NK-92 (cell line): ENCODE data around the gene DMKN.

ENCODE experiments used
- DNase-seq: peaks from one replicate; lab custom pipeline; 2025; ENCODE audit not compliant: unreplicated experiment; lab: John Stamatoyannopoulos, UW

The DMKN gene

DNA sequence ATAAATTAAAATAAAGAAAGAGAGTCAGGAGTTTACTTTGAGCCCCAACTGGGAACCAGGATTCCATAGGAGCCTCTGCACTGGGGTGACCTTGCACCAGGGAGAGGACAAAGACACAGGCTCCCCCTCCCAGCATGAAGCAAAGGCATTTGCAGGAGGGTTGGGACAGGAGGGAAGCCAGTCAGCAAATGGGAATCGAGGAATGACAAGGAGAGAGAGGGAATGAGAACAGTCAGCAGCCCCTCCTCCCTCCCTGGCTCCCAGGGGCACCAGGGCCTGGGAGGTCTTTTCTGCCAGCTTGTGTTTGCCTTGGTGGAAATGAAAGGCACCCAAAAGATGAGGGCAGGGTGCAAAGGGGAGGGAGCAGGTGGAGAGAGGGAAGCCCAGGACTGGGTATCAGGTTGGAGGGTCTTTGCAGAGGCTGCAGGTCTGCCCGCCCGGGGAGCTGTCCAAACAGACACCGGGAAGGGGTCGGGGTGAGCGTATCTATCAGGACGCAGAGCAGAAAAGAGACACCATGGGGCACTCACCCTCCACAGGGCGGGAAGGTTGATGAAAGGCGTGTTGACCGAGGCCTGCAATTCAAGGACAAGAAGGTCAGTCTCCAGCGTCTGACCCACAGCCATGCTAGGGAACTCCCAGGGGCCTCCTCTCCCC, 10.9 kb upstream of the DMKN start:
- DNase-seq: no peak

DNA sequence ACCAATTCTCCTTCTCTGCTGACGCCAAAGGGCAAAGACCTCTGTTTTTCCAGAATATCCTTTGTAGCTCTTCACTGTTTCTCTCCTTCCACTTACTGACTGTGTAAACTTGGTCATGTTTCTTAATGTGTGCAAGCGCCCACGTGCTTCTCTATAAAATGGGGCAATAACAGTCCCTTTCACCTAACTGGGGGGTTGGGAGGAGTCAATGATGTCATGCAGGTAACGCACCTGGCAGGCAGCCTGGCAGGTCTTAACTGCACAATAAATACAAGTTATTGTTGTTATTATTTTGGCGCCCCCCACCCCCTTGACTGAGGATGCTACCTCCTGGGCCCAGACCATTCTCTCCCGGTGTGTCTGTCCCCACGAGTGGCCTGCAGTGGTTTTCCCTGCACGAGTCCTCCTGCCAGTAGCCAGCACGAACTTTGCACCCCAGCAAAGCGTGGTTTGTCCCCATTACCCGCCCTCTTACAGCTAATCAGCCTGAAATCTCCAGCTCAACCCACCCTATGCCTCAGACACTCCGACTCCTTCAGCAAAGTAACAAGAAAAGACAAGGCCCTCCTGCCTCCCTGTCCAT, 9.4 kb upstream of the DMKN start:
- no peak for DNase-seq

DNA sequence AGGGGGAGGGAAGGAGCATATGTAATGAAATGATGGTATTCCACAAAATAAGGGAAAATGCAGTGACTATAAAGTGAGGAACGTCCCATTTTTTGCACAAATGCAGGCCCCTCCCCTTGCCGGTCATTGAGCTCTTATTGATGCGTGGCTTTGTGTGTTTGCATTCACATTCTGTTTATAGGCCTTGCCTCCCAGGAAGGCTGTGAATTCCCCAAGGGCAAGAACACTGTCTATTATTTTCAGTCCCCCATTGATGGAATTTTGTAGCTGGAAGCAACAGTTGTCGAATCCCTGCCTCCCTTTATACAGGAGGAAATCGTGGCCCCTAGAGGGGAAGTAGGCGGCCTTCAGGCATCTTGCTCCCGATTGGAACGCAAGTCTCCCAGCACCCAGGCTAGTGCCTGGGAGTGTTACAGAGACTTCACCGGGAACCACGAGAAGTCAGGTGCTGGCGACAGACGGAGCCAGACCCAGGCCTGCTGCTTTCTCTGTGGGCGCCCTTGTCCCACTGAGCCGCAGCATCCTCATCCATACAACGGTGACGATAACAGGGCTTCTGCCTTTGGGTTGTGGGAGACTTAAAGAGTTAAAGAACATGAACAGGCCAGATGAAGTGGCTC, 7.8 kb upstream of the DMKN start:
- DNase-seq: no peak

DNA sequence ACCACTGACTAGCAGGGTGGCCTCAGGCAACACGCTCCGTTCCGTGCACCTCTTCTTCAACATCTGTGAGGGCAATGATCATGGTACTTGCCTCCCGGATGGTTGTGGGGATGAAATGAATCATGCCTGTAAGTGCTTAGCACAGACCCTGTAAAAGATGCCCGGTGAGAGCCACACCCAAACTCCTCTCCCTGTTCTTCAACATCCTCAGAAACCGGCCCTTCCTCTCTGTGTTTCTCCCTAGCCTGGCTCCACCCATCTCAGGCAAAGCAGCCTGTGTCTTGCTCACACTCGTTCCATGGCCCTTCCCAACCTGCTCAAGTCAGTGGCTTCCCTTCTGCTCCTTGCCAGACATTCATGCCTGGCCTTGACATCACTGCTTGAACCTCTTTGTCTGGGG, 5.8 kb upstream of the DMKN start:
- DNase-seq: no peak

DNA sequence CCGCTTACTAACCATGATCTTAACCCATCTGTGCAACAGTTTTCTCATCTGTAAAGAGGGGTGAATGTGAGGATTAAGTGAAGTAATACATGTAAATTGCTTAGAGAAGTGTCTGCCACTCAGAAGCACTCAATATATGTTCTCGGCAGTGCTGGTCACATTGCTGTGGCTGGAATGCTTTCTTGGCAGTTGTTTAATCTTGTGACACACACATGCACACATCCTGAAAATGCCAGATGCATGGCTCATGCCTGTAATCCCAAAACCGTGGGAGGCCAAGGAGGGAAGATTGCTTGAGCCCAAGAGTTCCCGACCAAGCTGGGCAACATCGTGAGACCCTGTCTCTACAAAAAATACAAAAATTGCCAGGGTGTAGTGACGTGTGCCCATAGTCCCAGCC, 4.9 kb upstream of the DMKN start:
- DNase-seq: no peak

DNA sequence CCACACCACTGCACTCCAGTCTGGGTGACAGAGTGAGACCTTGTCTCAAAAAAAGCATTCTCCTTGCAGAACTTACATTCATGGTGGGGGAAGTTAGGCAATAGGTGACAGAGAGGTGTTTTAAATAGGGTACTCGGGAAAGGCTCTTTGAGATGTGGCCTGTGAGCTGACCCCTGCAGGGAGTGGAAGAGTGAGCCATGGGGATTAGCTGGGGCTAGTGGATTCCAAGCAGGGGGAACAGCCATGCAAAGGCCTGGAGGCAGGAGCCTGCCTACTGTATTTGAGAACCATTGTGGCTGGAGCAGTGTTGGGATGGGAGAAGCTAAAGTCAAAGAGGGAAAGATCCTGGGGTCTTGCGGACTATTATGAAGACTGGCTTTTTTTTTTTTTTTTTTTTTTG, 3.9 kb upstream of the DMKN start:
- DNase-seq: no peak

DNA sequence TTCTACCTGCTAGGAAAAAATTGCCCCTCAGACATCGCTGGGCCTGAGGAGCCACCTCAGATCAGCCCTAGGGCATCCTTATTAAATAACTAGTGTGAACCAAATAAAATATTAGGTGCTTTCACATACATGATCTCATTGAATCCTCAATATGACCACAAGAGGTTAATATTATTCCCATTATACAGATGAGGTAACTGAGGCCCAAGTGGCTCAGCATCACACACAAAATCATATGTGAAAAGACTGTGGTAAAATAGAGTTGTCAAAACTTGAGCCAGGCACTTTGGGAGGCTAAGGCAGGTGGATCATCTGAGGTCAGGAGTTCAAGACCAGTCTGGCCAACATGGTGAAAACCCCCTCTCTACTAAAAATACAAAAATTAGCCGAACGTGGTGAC, 2.9 kb upstream of the DMKN start:
- no peak for DNase-seq

DNA sequence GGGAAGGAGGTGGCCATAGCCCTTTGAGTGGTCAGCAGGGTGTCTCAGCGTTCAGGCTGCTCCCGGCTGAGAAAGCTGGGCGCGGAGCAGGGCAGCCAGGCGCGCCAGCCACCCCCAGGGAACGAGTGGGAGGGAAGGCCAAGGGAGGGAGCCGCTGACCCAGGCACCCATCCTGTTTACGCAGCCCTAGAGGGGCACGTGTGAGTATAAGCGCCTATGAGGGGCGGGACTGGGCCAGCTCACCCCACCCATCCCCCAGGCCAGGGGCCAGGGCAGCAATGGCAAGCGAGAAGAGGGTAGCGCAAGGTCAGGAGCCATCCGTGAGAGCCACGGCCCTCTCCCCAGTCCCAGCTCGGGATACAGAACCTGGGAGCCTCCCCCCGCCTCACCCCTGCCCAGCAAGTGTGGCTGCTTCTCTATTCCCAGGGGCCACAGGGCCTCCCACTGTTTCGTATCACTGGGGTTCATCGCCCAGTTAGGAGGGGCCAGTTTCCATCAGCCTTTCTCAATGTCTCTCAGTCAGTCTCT, 897 bp upstream of the DMKN start:
- DNase-seq: no peak

DNA sequence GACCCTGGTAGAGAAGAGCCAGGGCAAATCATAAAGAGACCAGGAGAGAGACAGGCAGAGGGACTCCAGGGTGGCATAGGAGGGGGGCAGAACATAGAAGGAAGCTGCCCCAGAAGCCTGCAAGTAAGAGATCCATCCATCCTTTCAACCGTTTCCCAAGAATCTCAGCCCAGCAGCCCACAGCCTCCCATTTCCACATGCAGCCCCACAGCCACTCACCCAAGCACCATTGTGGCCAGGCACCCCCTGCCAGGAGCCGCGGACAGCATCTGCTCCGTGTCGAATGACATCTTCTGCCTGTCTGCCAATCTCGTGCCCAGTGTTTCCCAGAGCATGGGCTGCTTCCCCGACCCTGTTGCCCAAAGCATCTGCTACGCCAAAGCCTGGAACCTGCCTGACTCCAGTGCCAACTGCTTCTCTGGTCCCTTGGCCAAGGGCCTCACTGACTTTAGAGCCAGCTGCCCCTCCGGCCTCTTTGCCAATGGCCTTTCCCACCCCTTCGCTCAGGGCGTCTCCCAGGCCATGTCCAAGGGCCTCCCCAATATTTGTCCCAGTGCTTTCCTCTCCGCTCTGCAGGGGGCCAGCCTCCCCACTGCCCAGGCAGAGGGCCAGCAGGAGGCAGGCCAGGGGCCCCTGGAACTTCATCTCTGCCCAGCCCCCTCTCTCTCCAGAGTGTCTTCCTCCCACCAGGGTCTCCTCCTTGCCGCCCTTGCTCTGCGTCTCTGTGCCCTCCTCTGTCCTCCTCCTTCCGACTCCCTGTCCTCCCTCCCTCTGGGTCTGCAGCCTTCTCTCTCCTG, 420 bp downstream of the DMKN start:
- no peak for DNase-seq

DNA sequence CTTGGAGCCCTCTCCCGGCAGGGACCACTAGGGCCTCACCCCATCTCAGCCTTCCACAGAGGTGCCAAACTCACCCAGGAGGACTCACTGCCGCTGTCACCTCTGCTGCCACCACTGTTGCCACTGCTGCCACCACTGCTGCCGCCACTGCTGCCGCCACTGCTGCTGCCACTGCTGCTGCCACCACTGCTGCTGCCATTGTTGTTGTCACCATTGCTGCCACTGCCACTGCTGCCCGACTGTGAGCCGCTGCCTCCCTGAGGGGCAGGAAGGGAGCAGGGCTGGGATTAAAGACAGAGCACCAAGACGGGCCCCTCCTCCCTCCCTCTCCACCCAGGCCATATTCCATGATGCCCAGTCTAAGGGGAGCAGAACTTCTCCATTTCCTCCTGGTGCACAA, 2.1 kb downstream of the DMKN start:
- DNase-seq: no peak

DNA sequence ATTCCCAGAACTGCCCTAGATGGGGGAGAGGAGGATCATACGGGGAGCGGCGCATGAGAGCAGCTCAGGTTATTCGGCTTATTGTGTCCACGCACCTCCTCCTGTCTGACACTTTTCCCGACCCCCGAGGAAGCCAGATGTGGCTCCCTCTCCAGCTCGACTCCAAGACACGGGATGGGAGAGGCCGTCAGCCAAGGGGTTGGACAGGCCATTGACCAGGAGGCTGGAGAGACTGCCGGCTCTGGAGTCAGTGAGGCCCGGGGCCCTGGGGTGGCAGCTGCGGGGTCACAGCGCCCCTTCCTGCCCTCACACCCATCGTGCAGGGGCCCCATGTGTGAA, 2.9 kb downstream of the DMKN start:
- no peak for DNase-seq

DNA sequence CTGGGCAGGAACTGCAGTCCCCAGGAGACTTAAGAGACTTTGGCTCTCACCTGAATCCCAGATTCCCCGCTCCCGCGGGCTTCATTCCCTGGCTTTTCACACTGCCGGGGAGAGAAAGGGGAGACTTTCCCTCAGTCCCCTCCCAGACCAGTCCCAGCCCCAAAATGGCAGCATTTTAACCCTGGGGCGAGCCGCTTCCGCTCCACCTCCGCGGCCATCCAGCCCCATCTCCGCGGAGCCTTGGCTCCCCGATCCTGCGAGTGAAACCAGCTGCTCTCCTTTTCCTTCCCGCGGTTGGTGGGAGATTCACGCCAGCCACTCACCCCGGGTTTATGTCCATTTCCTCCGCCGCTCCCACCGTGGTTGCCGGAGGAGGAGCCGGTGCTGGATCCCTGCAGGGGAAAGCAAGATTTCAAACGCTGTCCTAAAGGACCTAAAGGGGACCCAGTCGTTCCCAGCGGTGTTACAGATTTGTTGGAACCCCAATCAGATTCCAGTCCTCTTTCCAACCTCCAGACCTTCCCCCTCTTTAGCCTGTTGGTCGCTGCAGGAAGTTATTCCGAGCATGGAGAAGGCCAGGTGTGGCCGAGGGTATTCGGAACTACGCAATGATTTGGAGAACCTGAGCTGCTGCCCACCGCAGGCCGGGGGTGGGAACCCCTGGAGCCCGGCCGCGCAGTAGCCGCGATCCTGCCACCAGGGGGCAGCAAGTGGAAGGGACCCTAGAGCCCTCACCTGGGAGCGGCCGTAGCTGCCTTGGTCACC, 3.4 kb downstream of the DMKN start:
- DNase-seq: no peak

DNA sequence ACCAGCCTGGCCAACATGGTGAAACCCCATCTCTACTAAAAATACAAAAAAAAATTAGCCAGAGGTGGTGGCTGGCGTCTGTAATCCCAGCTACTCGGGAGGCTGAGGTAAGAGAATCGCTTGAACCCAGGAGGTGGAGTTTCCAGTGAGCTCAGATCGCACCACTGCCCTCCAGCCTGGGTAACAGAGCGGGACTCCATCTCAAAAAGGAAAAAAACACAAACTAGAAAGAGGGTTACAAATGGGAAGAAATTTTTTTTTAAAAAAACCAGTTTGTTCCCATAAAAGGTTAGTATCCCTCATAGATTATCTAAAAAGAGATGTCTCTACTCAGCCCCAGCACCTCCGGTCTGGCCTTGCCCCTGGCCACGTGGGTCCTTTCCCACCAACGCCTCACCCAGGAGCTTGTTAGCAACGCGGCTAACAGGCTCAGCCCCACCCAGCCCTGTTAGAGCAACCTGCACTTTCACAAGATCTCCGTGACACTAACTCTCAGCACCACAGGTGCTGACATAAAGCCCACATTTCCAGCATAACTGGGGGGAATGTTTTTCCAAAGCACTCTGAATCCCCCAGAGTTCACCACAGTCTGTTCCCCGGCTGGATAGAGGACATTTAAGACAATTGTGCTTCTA, 4.3 kb downstream of the DMKN start:
- no peak for DNase-seq

DNA sequence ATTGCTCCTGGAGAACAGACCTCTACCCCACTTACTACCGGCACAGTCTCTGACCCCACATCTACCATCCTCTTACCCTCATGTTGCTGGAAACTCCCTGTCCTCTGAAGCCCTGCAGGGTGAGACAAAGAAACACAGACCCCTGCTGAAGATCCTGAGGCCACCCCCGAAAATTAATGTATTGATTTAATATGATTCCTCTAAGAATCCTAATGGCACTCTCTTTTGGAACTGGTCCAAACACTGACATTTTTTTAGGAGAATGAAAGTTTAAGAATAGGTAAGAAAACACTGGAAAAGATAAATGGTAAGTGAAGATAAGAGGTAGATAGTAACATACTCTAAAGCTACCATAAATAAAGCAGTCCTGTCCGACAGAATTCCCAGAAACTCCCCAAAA, 5.3 kb downstream of the DMKN start:
- DNase-seq: no peak

DNA sequence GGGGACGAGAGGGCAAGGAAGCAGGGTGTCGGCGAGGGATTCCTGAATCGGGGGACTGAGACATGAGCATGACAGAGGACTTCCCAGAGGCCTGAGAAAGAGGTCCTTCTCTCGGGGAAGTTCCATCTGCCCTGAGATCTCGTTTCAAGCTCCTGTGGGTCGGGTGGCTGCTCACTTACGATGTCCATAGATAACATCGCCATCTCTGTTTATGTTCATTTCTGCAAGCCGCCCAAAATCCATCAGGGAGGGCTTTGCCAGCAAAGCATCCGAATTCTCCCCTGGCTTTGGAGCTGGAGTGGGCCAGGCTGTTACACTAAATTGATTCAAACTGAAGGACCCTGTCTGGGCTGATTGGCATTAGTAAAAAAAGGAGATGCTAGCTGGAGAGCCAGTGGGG, 5.9 kb downstream of the DMKN start:
- DNase-seq: no peak

DNA sequence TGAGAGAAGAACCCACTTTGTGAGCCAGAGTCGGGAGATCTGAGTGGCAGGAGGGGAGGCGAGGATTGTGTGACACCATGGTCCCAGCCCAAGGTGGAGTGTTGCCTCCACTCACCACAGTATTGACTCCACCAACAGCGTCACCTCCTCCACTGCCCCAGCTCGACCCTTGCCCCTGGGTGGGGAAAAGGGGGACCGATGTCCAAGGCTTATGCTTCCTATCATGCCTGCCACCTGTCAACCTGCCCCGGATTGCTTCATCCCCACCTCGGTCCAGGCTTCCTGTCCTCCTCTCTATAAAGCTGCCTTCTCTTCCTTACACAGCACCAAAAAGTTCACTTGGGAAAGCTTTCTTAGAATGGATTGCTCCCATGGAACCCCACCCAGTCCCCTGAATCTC, 7.4 kb downstream of the DMKN start:
- no peak for DNase-seq

DNA sequence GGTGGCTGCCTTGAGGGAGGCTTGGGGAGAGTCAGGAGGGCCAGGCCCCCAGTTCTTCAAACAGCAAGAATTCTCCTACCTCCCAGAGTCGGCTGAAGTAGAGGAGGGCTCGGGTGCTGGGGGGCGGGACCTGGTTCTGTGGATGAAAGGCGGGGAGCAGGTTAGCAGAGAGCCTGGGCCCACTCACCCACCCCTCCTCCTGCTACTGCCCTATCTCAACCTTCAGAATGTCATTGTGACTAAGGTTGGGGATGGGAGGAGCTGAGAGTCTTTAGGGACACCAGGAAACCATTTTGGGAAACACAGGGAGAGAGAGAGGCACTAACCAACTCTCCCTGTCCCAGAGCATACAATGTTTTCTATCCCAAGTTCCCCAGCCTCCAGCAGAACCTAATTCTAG, 10.7 kb downstream of the DMKN start:
- no peak for DNase-seq

DNA sequence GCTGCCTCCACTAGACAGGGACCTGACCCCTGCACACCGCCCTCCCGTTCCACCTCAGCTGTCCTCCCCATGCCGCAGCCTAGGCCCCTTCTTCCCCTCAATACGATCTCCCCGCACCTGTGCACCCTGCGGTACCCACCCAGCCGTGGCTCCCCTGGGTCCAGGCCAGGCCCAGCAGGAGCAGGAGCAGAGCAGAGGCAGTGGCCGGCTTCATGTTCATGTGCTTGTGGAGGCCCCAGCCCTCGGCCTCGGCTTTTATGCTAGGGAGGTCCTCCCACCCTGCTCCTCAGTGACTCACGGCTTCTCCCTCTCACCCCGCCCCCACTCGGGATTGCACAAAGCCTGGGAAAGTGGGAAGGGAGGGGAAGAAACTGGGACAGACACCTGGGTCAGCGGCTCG, 11.8 kb downstream of the DMKN start:
- no peak for DNase-seq

DNA sequence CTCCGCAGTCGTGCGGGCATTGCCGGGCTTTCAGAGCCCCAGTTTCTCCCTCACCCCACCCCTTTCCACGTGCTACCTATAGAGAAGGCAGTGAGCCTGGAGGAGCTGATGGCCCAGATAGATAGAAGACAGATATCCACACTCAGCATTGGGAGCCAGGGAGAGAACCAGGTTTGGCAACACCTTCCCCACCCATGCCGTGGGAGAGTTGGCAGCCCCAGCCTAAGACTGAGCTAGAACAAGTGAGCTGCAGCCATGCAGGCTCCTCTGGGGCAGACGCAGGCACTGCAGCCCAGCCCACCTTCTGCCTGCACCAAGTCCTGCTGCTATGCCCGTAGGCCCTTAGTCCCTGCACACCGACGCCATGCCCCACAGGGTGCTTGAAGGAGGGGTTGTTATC, 12.8 kb downstream of the DMKN start:
- DNase-seq: no peak

DNA sequence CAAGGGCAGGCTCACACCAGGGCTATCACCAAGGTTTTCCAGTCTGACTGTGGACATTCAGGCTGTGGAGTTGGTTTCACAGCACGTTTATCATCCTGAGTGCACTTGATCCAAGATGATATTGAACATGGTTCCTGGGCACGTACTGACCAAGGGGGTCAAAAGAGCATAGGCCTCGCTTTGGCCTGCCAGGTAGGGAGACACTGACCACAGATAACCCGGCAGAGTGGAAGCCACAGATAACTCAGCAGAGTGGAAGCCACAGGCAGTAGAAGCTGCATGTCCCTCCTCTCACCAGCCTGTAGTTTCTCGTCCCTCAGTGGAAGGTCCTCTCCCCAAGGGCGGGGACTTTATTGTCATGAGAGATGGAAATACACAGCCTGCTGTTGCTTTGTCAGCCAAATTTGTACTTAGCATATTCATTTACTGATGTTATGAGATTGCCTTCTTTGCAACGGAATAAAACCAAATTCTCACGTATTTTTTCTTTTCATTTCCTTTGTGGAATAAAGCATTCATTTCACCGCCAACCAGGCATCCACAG, 14.4 kb downstream of the DMKN start:
- no peak for DNase-seq

DNA sequence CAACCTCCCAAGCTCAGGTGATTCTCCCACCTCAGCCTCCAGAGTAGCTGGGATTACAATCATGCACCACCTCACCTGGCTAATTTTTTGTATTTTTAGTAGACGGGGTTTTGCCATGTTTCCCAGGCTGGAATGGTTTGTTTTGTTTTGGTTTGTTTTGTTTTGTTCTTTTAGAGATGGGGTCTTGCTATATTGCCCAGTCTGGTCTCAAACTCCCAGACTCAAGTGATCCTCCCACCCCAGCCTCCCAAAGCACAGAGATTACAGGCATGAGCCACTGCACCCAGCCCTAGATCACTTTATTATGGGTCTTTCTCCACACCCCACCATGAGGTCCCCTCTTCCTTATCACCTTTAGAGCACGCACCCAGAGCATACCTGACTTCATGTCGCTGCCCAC, 15.2 kb downstream of the DMKN start:
- DNase-seq: no peak
